DND-41 (cell line): ENCODE data around the gene ATOH7.
"Not testable (repeated sequence)": the region's sequence is repeated elsewhere in the genome, so short reads cannot be mapped to it uniquely, and the experiment has no call there.

Experiments
- ATAC-seq: fragments of 200-7000 bp; cut with Tn5 transposase; 3 replicates; pipeline ENCODE4 v1.9.1; 2021; ENCODE audit warnings: low read depth; ENCODE audit not compliant: insufficient read depth
- DNase-seq: peaks from one replicate; pipeline ENCODE4 v3.0.0-alpha.2; 2020
- H2AFZ ChIP-seq: 2 replicates; pipeline ENCODE4 v1.6.0; 2012; ENCODE audit warnings: low read depth, low read length
- H3K27ac ChIP-seq: 2 replicates; pipeline ENCODE4 v1.5.1; 2012; ENCODE audit warnings: low read length, inconsistent platforms
- H3K27me3 ChIP-seq: fragments of 200-600 bp; sonication (generic); 2 replicates; pipeline ENCODE4 v1.6.0; 2012; ENCODE audit warnings: low read length, mild to moderate bottlenecking, inconsistent platforms; ENCODE audit not compliant: insufficient read depth, poor library complexity
- H3K36me3 ChIP-seq: 2 replicates; pipeline ENCODE4 v1.5.1; 2012; ENCODE audit warnings: low read length, inconsistent platforms; ENCODE audit not compliant: insufficient read depth
- H3K4me1 ChIP-seq: 2 replicates; pipeline ENCODE4 v1.5.1; 2012; ENCODE audit warnings: mild to moderate bottlenecking, low read length; ENCODE audit not compliant: insufficient read depth
- H3K4me2 ChIP-seq: 2 replicates; pipeline ENCODE4 v1.6.0; 2012; ENCODE audit warnings: mild to moderate bottlenecking, moderate library complexity, low read length, inconsistent platforms; ENCODE audit not compliant: insufficient read depth
- H3K4me3 ChIP-seq, 2 experiments: fragments of 200-600 bp in 1 of 2; shearing (Covaris generic) in 1 of 2; 2 replicates each; pipeline ENCODE4 v1.5.1; 2012 to 2016; ENCODE audit warnings: inconsistent platforms in 2 of 2, low read length in 2 of 2, mild to moderate bottlenecking in 2 of 2, low read depth in 1 of 2, moderate library complexity in 1 of 2
- H3K79me2 ChIP-seq: 2 replicates; pipeline ENCODE4 v1.6.0; 2012; ENCODE audit warnings: low read length, inconsistent platforms; ENCODE audit not compliant: insufficient read depth
- H3K9ac ChIP-seq: 2 replicates; pipeline ENCODE4 v1.6.0; 2012; ENCODE audit warnings: low read depth, mild to moderate bottlenecking, inconsistent platforms, low read length, moderate library complexity
- H3K9me3 ChIP-seq: 2 replicates; pipeline ENCODE4 v1.5.1; 2012; ENCODE audit warnings: low read length, moderate library complexity, mild to moderate bottlenecking, inconsistent platforms; ENCODE audit not compliant: insufficient read depth, severe bottlenecking
- H4K20me1 ChIP-seq: 2 replicates; pipeline ENCODE4 v1.6.0; 2012; ENCODE audit warnings: low read length; ENCODE audit not compliant: insufficient read depth
- CTCF ChIP-seq: IDR thresholded peaks from 2 replicates; pipeline ENCODE4 v1.5.1; 2012; ENCODE audit warnings: borderline replicate concordance, low read length, moderate library complexity, mild to moderate bottlenecking; ENCODE audit not compliant: poor library complexity, severe bottlenecking; ENCODE audit errors: extremely low read depth
- EZH2 ChIP-seq: IDR thresholded peaks from 3 replicates; pipeline ENCODE4 v1.6.1; 2012; ENCODE audit warnings: borderline replicate concordance, low read depth, mild to moderate bottlenecking, moderate library complexity, low read length, inconsistent platforms; ENCODE audit not compliant: severe bottlenecking

ATOH7 gene

GRCh38 chr10:68196701-68197100 lies 35.2 kb downstream of the ATOH7 start:
- no peaks in the 10 kb centered on the region for H3K36me3 ChIP-seq
- TF ChIP-seq EZH2, result no peak
- no peak for TF ChIP-seq CTCF
- no peaks in the 10 kb centered on the region for H3K9me3 ChIP-seq
- H3K27ac ChIP-seq, result no peak overlapping the region
- H4K20me1 ChIP-seq, result no peaks in the 10 kb centered on the region
- no peak overlapping the region for H3K4me3 ChIP-seq
- H3K4me1 ChIP-seq, result no peaks in the 10 kb centered on the region
- H2AFZ ChIP-seq, result no peak overlapping the region
- H3K27me3 ChIP-seq, result peaks cover 7% of the 10 kb centered on the region
- no peak for ATAC-seq
- DNase-seq, result no peak
- H3K9ac ChIP-seq, result no peak overlapping the region
- H3K4me2 ChIP-seq, result no peak overlapping the region
- no peaks in the 10 kb centered on the region for H3K79me2 ChIP-seq

- not testable (repeated sequence) for H3K27me3 ChIP-seq, ATAC-seq, H2AFZ ChIP-seq, H3K79me2 ChIP-seq, H3K4me1 ChIP-seq, H3K36me3 ChIP-seq, H3K4me3 ChIP-seq, H3K9ac ChIP-seq, H4K20me1 ChIP-seq, H3K9me3 ChIP-seq, DNase-seq, H3K27ac ChIP-seq, H3K4me2 ChIP-seq
These were observed 36.1 kb downstream of the ATOH7 start for GRCh38 chr10:68195776-68196175.

GRCh38 chr10:68194290-68194689 lies 37.6 kb downstream of the ATOH7 start:
- Histone ChIP-seq H4K20me1 (no peaks in the 10 kb centered on the region), H3K4me2 (no peak overlapping the region), H2AFZ (no peak overlapping the region), H3K4me3 (no peak overlapping the region), H3K79me2 (no peaks in the 10 kb centered on the region), H3K9ac (no peak overlapping the region), H3K9me3 (no peaks in the 10 kb centered on the region), H3K27ac (no peak overlapping the region), H3K27me3 (peaks cover 7% of the 10 kb centered on the region), H3K4me1 (no peaks in the 10 kb centered on the region), H3K36me3 (no peaks in the 10 kb centered on the region)
- TF ChIP-seq CTCF, result no peak
- no peak for TF ChIP-seq EZH2
- no peak for ATAC-seq
- no peak for DNase-seq

GRCh38 chr10:68192113-68192512 lies 39.8 kb downstream of the ATOH7 start:
- Histone ChIP-seq H2AFZ (no peak overlapping the region), H3K27ac (no peak overlapping the region), H4K20me1 (no peaks in the 10 kb centered on the region), H3K27me3 (peaks cover 10% of the 10 kb centered on the region), H3K9me3 (no peaks in the 10 kb centered on the region), H3K4me2 (no peak overlapping the region), H3K9ac (no peak overlapping the region), H3K4me1 (no peaks in the 10 kb centered on the region), H3K36me3 (no peaks in the 10 kb centered on the region), H3K4me3 (no peak overlapping the region), H3K79me2 (no peaks in the 10 kb centered on the region)
- DNase-seq (no peak), ATAC-seq (no peak)
- TF ChIP-seq CTCF, result no peak
- TF ChIP-seq EZH2, result no peak
